K562 (cell line): ENCODE measurements around the gene VWA7. TPM values are rescaled to one million over a fixed set of nuclear protein-coding genes. Genes with fewer than 3 reads are reported as not detected.
A peak's percentile ranks its signal among the peaks of the same experiment; 100 is the strongest.

ENCODE experiments used
- GATAD2A ChIP-seq: fragments of 450-650 bp; IDR thresholded peaks from 2 replicates; pipeline ENCODE4 v1.6.1; 2017
- GTF2E2 ChIP-seq: fragments of 200-800 bp; sonication (Bioruptor generic); IDR thresholded peaks from 2 replicates; pipeline ENCODE4 v1.6.1; 2016; ENCODE audit warnings: missing genetic modification characterization, missing compliant biosample characterization
- HDAC6 ChIP-seq: IDR thresholded peaks from 2 replicates; pipeline ENCODE4 v1.6.1; 2012; ENCODE audit warnings: low read depth, mild to moderate bottlenecking, control low read depth, inconsistent platforms, low read length, moderate library complexity
- MTA1 ChIP-seq: fragments of 450-650 bp; IDR thresholded peaks from 2 replicates; pipeline ENCODE4 v1.6.1; 2017; ENCODE audit warnings: borderline replicate concordance
- SMC3 ChIP-seq: conservative IDR thresholded peaks from 2 replicates; pipeline ENCODE4 v1.6.1; 2011; ENCODE audit warnings: low read depth, low read length, improper control_type of control experiment; ENCODE audit not compliant: insufficient read depth
- SRSF9 ChIP-seq: fragments of 200-400 bp; formaldehyde crosslinking; IDR thresholded peaks from 2 replicates; pipeline ENCODE4 v1.6.1; 2017; ENCODE audit warnings: low read depth, low read length, borderline replicate concordance
- TCF3 ChIP-seq: sonication (generic); formaldehyde crosslinking; IDR thresholded peaks from 2 replicates; pipeline ENCODE4 v1.4.0; 2020; ENCODE audit warnings: mild to moderate bottlenecking, missing genetic modification reagents
- ZNF561 ChIP-seq: fragments of 450-650 bp; formaldehyde crosslinking; conservative IDR thresholded peaks from 2 replicates; pipeline ENCODE4 v1.4.0; 2020; ENCODE audit warnings: mild to moderate bottlenecking, moderate library complexity
- ZNF764 ChIP-seq: fragments of 250-450 bp; sonication (Bioruptor Pico); IDR thresholded peaks from 2 replicates; pipeline ENCODE4 v1.4.0; 2020; ENCODE audit warnings: low read depth, mild to moderate bottlenecking, moderate library complexity
- polyA plus RNA-seq, 8 experiments: library from polyadenylated mRNA; depleted of rRNA in 4 of 8; stranded (reverse) in 5 of 8; unstranded in 3 of 8; fragments of >200 nt; fragmentation: Nextera tagmentation in 2 of 8; fragmentation: Illumina TruSeq in 1 of 8; extraction: Ambion mirVana in 2 of 8; extraction: Trizol in 1 of 8; gene quantifications; 2 replicates each; pipeline versions ENCODE4 v1.2.1 to v1.2.3, GENCODE V29; 2011 to 2014; ENCODE audit warnings: inconsistent platforms in 1 of 8, missing spikeins in 1 of 8
- total RNA-seq, 7 experiments: library from RNA; depleted of rRNA in 6 of 7; stranded (reverse); fragments of >200 nt in 6 of 7; fragmentation: Illumina TruSeq in 2 of 7; extraction: Trizol in 2 of 7; gene quantifications; 2 replicates each; pipeline versions ENCODE4 v1.2.1 to v1.2.3, GENCODE V29; 2011 to 2021; ENCODE audit warnings: low replicate concordance in 1 of 7
- TF ChIP-seq, protein P1 (sequence below): fragments of 200-600 bp; sonication (generic); IDR thresholded peaks from one replicate; pipeline ENCODE4 v1.6.1; 2012; ENCODE audit warnings: mild to moderate bottlenecking, low read depth, low read length, inconsistent platforms
- TF ChIP-seq, protein P2 (sequence below), 2 experiments: fragments of 450-650 bp; IDR thresholded peaks; 2 replicates each; pipeline ENCODE4 v1.6.1; 2018; ENCODE audit warnings: mild to moderate bottlenecking in 2 of 2, low read depth in 1 of 2; ENCODE audit not compliant: partially characterized antibody in 2 of 2

The VWA7 gene
- total and polyA plus RNA-seq, 9 of the 15 experiments (the other 6 are each of a cell fraction or from before 2014, with no cell fraction given) = 0.18 to 2.9 (median 0.95) TPM

DNA sequence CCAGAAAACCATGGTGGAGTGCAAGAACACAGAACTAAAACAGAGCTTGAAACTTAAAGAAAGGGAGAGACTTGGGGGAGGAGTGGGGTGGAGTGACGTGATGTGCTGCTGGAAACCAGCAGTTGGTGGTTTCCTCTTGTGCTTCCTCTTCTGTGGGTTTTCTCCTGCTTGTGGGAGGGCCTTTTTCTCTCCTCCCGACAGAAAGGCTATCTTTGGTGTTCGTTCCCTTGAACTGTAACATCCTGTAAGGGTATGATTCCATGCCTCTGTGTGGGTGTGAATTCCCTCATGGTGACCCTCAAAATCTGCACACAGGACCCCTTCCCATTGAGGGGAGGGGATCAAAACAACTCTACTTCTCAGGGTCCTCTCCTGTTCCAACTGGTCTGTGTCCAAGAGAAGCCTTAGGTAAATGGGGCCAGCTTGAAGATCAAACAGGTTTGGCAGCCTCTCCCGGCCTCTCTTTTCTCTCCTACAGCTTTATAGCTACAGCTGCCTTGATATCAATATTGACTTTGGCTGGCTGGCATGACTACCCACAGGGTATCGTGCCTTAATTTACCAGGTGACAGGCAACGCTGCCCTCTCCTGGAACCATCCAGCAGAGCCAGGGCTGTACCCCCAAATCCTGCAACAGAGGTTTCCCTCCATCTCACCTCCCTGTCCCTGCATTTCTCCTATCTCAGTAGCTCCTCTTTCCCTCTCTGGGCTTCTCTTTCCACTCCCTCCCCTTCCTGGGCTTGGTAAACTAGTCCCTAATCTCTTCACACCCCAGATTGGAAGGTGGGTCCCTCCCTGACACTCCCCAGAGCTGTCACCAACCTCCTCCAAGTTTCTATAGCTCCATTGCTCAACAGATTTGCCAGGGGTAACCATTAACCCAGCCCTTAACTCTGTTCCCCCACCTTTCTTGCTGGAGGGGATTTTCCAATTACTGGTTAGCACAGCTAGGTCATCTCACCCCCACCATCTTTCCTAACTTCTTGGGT is 38.8 kb downstream of the VWA7 start (continued):
- TF ChIP-seq HDAC6 (no peak), SMC3 (no peak; the same call in 1 of the 2 replicates), TCF3 (CRISPR knock-in tag) (peak; percentile 41; the same call in 1 of the 2 replicates), ZNF764 (CRISPR knock-in tag) (peak; percentile 69; the same call in 1 of the 2 replicates), MTA1 (peak; percentile 80), ZNF561 (CRISPR knock-in tag) (no peak; the same call in 1 of the 2 replicates), GTF2E2 (tag) (no peak), GATAD2A (no peak), SRSF9 (no peak)
- TF ChIP-seq, protein P1, sequence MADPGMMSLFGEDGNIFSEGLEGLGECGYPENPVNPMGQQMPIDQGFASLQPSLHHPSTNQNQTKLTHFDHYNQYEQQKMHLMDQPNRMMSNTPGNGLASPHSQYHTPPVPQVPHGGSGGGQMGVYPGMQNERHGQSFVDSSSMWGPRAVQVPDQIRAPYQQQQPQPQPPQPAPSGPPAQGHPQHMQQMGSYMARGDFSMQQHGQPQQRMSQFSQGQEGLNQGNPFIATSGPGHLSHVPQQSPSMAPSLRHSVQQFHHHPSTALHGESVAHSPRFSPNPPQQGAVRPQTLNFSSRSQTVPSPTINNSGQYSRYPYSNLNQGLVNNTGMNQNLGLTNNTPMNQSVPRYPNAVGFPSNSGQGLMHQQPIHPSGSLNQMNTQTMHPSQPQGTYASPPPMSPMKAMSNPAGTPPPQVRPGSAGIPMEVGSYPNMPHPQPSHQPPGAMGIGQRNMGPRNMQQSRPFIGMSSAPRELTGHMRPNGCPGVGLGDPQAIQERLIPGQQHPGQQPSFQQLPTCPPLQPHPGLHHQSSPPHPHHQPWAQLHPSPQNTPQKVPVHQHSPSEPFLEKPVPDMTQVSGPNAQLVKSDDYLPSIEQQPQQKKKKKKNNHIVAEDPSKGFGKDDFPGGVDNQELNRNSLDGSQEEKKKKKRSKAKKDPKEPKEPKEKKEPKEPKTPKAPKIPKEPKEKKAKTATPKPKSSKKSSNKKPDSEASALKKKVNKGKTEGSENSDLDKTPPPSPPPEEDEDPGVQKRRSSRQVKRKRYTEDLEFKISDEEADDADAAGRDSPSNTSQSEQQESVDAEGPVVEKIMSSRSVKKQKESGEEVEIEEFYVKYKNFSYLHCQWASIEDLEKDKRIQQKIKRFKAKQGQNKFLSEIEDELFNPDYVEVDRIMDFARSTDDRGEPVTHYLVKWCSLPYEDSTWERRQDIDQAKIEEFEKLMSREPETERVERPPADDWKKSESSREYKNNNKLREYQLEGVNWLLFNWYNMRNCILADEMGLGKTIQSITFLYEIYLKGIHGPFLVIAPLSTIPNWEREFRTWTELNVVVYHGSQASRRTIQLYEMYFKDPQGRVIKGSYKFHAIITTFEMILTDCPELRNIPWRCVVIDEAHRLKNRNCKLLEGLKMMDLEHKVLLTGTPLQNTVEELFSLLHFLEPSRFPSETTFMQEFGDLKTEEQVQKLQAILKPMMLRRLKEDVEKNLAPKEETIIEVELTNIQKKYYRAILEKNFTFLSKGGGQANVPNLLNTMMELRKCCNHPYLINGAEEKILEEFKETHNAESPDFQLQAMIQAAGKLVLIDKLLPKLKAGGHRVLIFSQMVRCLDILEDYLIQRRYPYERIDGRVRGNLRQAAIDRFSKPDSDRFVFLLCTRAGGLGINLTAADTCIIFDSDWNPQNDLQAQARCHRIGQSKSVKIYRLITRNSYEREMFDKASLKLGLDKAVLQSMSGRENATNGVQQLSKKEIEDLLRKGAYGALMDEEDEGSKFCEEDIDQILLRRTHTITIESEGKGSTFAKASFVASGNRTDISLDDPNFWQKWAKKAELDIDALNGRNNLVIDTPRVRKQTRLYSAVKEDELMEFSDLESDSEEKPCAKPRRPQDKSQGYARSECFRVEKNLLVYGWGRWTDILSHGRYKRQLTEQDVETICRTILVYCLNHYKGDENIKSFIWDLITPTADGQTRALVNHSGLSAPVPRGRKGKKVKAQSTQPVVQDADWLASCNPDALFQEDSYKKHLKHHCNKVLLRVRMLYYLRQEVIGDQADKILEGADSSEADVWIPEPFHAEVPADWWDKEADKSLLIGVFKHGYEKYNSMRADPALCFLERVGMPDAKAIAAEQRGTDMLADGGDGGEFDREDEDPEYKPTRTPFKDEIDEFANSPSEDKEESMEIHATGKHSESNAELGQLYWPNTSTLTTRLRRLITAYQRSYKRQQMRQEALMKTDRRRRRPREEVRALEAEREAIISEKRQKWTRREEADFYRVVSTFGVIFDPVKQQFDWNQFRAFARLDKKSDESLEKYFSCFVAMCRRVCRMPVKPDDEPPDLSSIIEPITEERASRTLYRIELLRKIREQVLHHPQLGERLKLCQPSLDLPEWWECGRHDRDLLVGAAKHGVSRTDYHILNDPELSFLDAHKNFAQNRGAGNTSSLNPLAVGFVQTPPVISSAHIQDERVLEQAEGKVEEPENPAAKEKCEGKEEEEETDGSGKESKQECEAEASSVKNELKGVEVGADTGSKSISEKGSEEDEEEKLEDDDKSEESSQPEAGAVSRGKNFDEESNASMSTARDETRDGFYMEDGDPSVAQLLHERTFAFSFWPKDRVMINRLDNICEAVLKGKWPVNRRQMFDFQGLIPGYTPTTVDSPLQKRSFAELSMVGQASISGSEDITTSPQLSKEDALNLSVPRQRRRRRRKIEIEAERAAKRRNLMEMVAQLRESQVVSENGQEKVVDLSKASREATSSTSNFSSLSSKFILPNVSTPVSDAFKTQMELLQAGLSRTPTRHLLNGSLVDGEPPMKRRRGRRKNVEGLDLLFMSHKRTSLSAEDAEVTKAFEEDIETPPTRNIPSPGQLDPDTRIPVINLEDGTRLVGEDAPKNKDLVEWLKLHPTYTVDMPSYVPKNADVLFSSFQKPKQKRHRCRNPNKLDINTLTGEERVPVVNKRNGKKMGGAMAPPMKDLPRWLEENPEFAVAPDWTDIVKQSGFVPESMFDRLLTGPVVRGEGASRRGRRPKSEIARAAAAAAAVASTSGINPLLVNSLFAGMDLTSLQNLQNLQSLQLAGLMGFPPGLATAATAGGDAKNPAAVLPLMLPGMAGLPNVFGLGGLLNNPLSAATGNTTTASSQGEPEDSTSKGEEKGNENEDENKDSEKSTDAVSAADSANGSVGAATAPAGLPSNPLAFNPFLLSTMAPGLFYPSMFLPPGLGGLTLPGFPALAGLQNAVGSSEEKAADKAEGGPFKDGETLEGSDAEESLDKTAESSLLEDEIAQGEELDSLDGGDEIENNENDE = no peak
- TF ChIP-seq, protein P2, sequence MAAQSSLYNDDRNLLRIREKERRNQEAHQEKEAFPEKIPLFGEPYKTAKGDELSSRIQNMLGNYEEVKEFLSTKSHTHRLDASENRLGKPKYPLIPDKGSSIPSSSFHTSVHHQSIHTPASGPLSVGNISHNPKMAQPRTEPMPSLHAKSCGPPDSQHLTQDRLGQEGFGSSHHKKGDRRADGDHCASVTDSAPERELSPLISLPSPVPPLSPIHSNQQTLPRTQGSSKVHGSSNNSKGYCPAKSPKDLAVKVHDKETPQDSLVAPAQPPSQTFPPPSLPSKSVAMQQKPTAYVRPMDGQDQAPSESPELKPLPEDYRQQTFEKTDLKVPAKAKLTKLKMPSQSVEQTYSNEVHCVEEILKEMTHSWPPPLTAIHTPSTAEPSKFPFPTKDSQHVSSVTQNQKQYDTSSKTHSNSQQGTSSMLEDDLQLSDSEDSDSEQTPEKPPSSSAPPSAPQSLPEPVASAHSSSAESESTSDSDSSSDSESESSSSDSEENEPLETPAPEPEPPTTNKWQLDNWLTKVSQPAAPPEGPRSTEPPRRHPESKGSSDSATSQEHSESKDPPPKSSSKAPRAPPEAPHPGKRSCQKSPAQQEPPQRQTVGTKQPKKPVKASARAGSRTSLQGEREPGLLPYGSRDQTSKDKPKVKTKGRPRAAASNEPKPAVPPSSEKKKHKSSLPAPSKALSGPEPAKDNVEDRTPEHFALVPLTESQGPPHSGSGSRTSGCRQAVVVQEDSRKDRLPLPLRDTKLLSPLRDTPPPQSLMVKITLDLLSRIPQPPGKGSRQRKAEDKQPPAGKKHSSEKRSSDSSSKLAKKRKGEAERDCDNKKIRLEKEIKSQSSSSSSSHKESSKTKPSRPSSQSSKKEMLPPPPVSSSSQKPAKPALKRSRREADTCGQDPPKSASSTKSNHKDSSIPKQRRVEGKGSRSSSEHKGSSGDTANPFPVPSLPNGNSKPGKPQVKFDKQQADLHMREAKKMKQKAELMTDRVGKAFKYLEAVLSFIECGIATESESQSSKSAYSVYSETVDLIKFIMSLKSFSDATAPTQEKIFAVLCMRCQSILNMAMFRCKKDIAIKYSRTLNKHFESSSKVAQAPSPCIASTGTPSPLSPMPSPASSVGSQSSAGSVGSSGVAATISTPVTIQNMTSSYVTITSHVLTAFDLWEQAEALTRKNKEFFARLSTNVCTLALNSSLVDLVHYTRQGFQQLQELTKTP (IDR thresholded peaks at IDR 0.05; ENCODE audit: low read depth in 1 of 2, partially characterized antibody in 2 of 2) = peak; percentile 18 to 93
